C4-2B (cell line): ENCODE results near the gene NCMAP.

Experiments used
- CTCF ChIP-seq: fragments of 450-650 bp; conservative IDR thresholded peaks from 2 replicates; pipeline ENCODE4 v1.5.1; 2017; ENCODE audit warnings: mild to moderate bottlenecking
- ZFX ChIP-seq: fragments of 450-650 bp; IDR thresholded peaks from 2 replicates; pipeline ENCODE4 v1.6.1; 2017

- no peak for TF ChIP-seq CTCF
- TF ChIP-seq ZFX, result no peak
Measured at GRCh38 chr1:24578846-24579245, 23.0 kb downstream of the NCMAP start.
